Erythroblast (primary cell): ENCODE data around the gene POU4F1.

ENCODE experiments used
- GATA1 ChIP-seq: IDR thresholded peaks from 2 replicates; pipeline ENCODE4 v1.6.1; 2011; ENCODE audit warnings: low read depth, mild to moderate bottlenecking, control low read depth, low read length, moderate library complexity
- POLR2A ChIP-seq: IDR thresholded peaks from 2 replicates; pipeline ENCODE4 v1.6.1; 2011; ENCODE audit warnings: mild to moderate bottlenecking, low read length

- TF ChIP-seq POLR2A (no peak), GATA1 (no peak)
These were observed 41.0 kb downstream of the POU4F1 start for GRCh38 chr13:78562237-78562889.
